Measurements from ENCODE around the gene METRN.

- TF ChIP-seq CTCF (IDR thresholded peaks at IDR 0.05): no peak
- TF ChIP-seq POLR2A (IDR thresholded peaks at IDR 0.05): no peak
Observed at GRCh38 chr16:729768-730665, 15.1 kb downstream of the METRN start.
